Adipocyte (in vitro differentiated cells): ENCODE results near the gene SLC22A7.
"Not testable (repeated sequence)": the region's sequence is repeated elsewhere in the genome, so short reads cannot be mapped to it uniquely, and the experiment has no call there.

ENCODE experiments used
- DNase-seq: peaks from one replicate; pipeline ENCODE4 v3.0.0-alpha.2; 2015; ENCODE audit warnings: low read depth
- H3K27me3 ChIP-seq: replicated peaks from 2 replicates; pipeline ENCODE4 v1.7.0; 2013; ENCODE audit warnings: mild to moderate bottlenecking, low read length, moderate library complexity; ENCODE audit not compliant: control insufficient read depth, insufficient read depth
- H3K36me3 ChIP-seq: 2 replicates; pipeline ENCODE4 v1.7.0; 2013; ENCODE audit warnings: low read length, mild to moderate bottlenecking, moderate library complexity; ENCODE audit not compliant: control insufficient read depth, insufficient read depth, severe bottlenecking
- H3K4me1 ChIP-seq: 2 replicates; pipeline ENCODE4 v1.7.0; 2013; ENCODE audit warnings: mild to moderate bottlenecking, low read length, moderate library complexity; ENCODE audit not compliant: control insufficient read depth, insufficient read depth
- H3K4me3 ChIP-seq: 2 replicates; pipeline ENCODE4 v1.7.0; 2013; ENCODE audit warnings: mild to moderate bottlenecking, low read length, moderate library complexity
- H3K9ac ChIP-seq: 2 replicates; pipeline ENCODE4 v1.7.0; 2013; ENCODE audit warnings: mild to moderate bottlenecking, low read length, moderate library complexity
- H3K9me3 ChIP-seq: 2 replicates; pipeline ENCODE4 v1.7.0; 2013; ENCODE audit warnings: mild to moderate bottlenecking, low read length, moderate library complexity; ENCODE audit not compliant: control insufficient read depth

The SLC22A7 gene

GRCh38 chr6:43296780-43297497 is 1.1 kb upstream of the SLC22A7 start:
- Histone ChIP-seq H3K4me3 (no peak overlapping the region), H3K27me3 (peaks cover 55% of the 10 kb centered on the region)
- no peak for DNase-seq

GRCh38 chr6:43298565-43299337 is 691 bp downstream of the SLC22A7 start:
- H3K9ac ChIP-seq: no peak overlapping the region
- no peak for DNase-seq
- H3K36me3 ChIP-seq: no peaks in the 10 kb centered on the region
- no peak overlapping the region for H3K4me3 ChIP-seq
- H3K9me3 ChIP-seq: no peaks in the 10 kb centered on the region
- H3K27me3 ChIP-seq: peaks cover 57% of the 10 kb centered on the region
- H3K4me1 ChIP-seq: no peaks in the 10 kb centered on the region

More at GRCh38 chr6:43296780-43297497, 1.1 kb upstream of the SLC22A7 start:
- no peak overlapping the region for H3K9ac ChIP-seq
- H3K9me3 ChIP-seq: no peaks in the 10 kb centered on the region
- H3K4me1 ChIP-seq: no peaks in the 10 kb centered on the region
- no peaks in the 10 kb centered on the region for H3K36me3 ChIP-seq

- H3K9ac ChIP-seq: no peak overlapping the region
- no peaks in the 10 kb centered on the region for H3K9me3 ChIP-seq
- no peaks in the 10 kb centered on the region for H3K4me1 ChIP-seq
- no peak for DNase-seq
- H3K27me3 ChIP-seq: peaks cover 59% of the 10 kb centered on the region
- no peaks in the 10 kb centered on the region for H3K36me3 ChIP-seq
- no peak overlapping the region for H3K4me3 ChIP-seq
Measured at GRCh38 chr6:43299338-43300293, 1.6 kb downstream of the SLC22A7 start.

GRCh38 chr6:43301081-43301870 is 3.2 kb downstream of the SLC22A7 start:
- Histone ChIP-seq H3K36me3 (no peaks in the 10 kb centered on the region), H3K9me3 (no peaks in the 10 kb centered on the region), H3K27me3 (peaks cover 62% of the 10 kb centered on the region), H3K9ac (no peak overlapping the region), H3K4me3 (no peak overlapping the region), H3K4me1 (no peaks in the 10 kb centered on the region)
- no peak for DNase-seq

GRCh38 chr6:43302126-43302525 is 4.1 kb downstream of the SLC22A7 start:
- Histone ChIP-seq H3K36me3 (no peaks in the 10 kb centered on the region), H3K9me3 (no peaks in the 10 kb centered on the region), H3K9ac (no peak overlapping the region), H3K4me1 (no peaks in the 10 kb centered on the region), H3K4me3 (no peak overlapping the region), H3K27me3 (peaks cover 55% of the 10 kb centered on the region)
- DNase-seq: no peak

GRCh38 chr6:43303006-43303405 is 4.9 kb downstream of the SLC22A7 start:
- H3K36me3 ChIP-seq, H3K9me3 ChIP-seq, DNase-seq, H3K4me1 ChIP-seq, H3K9ac ChIP-seq, H3K4me3 ChIP-seq: not testable (repeated sequence)
- peaks cover 50% of the 10 kb centered on the region for H3K27me3 ChIP-seq

- Histone ChIP-seq H3K27me3 (peaks cover 46% of the 10 kb centered on the region), H3K9ac (no peak overlapping the region), H3K36me3 (no peaks in the 10 kb centered on the region), H3K4me1 (peaks cover 4% of the 10 kb centered on the region), H3K4me3 (no peak overlapping the region), H3K9me3 (no peaks in the 10 kb centered on the region)
- DNase-seq: no peak
Measured at GRCh38 chr6:43303751-43304331, 5.8 kb downstream of the SLC22A7 start.

GRCh38 chr6:43304361-43304760 is 6.3 kb downstream of the SLC22A7 start:
- Histone ChIP-seq H3K27me3 (peaks cover 47% of the 10 kb centered on the region), H3K9me3 (no peaks in the 10 kb centered on the region)

GRCh38 chr6:43304882-43305281 is 6.8 kb downstream of the SLC22A7 start:
- no peak overlapping the region for H3K9ac ChIP-seq
- no peaks in the 10 kb centered on the region for H3K36me3 ChIP-seq
- peaks cover 6% of the 10 kb centered on the region for H3K4me1 ChIP-seq
- H3K9me3 ChIP-seq: no peaks in the 10 kb centered on the region
- no peak overlapping the region for H3K4me3 ChIP-seq
- peaks cover 44% of the 10 kb centered on the region for H3K27me3 ChIP-seq
- DNase-seq: no peak

More at GRCh38 chr6:43304361-43304760, 6.3 kb downstream of the SLC22A7 start:
- Histone ChIP-seq H3K36me3 (no peaks in the 10 kb centered on the region), H3K4me1 (peaks cover 6% of the 10 kb centered on the region), H3K4me3 (no peak overlapping the region), H3K9ac (no peak overlapping the region)
- no peak for DNase-seq

GRCh38 chr6:43306086-43306485 is 8.0 kb downstream of the SLC22A7 start:
- H3K27me3 ChIP-seq: peaks cover 46% of the 10 kb centered on the region
- no peak for DNase-seq
- no peak overlapping the region for H3K9ac ChIP-seq

More at GRCh38 chr6:43306086-43306485, 8.0 kb downstream of the SLC22A7 start:
- Histone ChIP-seq H3K9me3 (no peaks in the 10 kb centered on the region), H3K4me1 (peaks cover 6% of the 10 kb centered on the region), H3K4me3 (no peak overlapping the region), H3K36me3 (no peaks in the 10 kb centered on the region)
